ENCODE measurements around the gene OR5AS1.
"Not testable (repeated sequence)": the region's sequence is repeated elsewhere in the genome, so short reads cannot be mapped to it uniquely, and the experiment has no call there.

- not testable (repeated sequence) for TF ChIP-seq CTCF (IDR thresholded peaks at IDR 0.05; ENCODE audit: low read depth, low read length); EZH2phosphoT487 (IDR thresholded peaks at IDR 0.05; ENCODE audit: low read depth)
Measured at GRCh38 chr11:56058260-56058780, 30.9 kb downstream of the OR5AS1 start.
